H4 (cell line): Measurements from ENCODE around the gene STK24. TPM values are rescaled to one million over a fixed set of nuclear protein-coding genes. Genes with fewer than 3 reads are reported as not detected.

Source experiments
- DNase-seq: peaks from one replicate; pipeline ENCODE4 v3.0.0-alpha.2; 2015; ENCODE audit warnings: low spot score
- total RNA-seq: library from RNA; depleted of rRNA; stranded (reverse); fragments of >200 nt; shearing (Covaris generic); gene quantifications from 2 replicates; pipeline ENCODE4 v1.2.3, GENCODE V29; 2014

The STK24 gene
- total RNA-seq, 1 experiment from 2014 or later, result 57.3 TPM

- DNase-seq, result no peak
Observed at GRCh38 chr13:98511435-98511834, 65.5 kb downstream of the STK24 start.

- DNase-seq, result no peak
Observed at GRCh38 chr13:98510156-98510509, 66.8 kb downstream of the STK24 start.

GRCh38 chr13:98509271-98510155, 67.4 kb downstream of the STK24 start:
- DNase-seq, result peak; percentile 55

GRCh38 chr13:98508685-98509084, 68.2 kb downstream of the STK24 start:
- DNase-seq, result no peak

GRCh38 chr13:98508280-98508679, 68.6 kb downstream of the STK24 start:
- DNase-seq, result no peak

- DNase-seq, result no peak
Observed at GRCh38 chr13:98507282-98507797, 69.6 kb downstream of the STK24 start.

GRCh38 chr13:98506728-98507230, 70.1 kb downstream of the STK24 start:
- no peak for DNase-seq

- DNase-seq, result no peak
Observed at GRCh38 chr13:98506322-98506721, 70.6 kb downstream of the STK24 start.

GRCh38 chr13:98505217-98505616, 71.7 kb downstream of the STK24 start:
- no peak for DNase-seq

- no peak for DNase-seq
Observed at GRCh38 chr13:98504371-98504963, 72.4 kb downstream of the STK24 start.

GRCh38 chr13:98504029-98504351, 72.9 kb downstream of the STK24 start:
- DNase-seq, result no peak

- DNase-seq, result no peak
Observed at GRCh38 chr13:98503175-98504028, 73.5 kb downstream of the STK24 start.

- no peak for DNase-seq
Observed at GRCh38 chr13:98500963-98501421, 75.9 kb downstream of the STK24 start.

- DNase-seq, result no peak
Observed at GRCh38 chr13:98496966-98497365, 79.9 kb downstream of the STK24 start.

- DNase-seq, result no peak
Observed at GRCh38 chr13:98496479-98496791, 80.5 kb downstream of the STK24 start.

- DNase-seq, result peak; percentile 58
Observed at GRCh38 chr13:98495627-98496478, 81.1 kb downstream of the STK24 start.

GRCh38 chr13:98494769-98495168, 82.1 kb downstream of the STK24 start:
- DNase-seq, result no peak

- no peak for DNase-seq
Observed at GRCh38 chr13:98493042-98493712, 83.7 kb downstream of the STK24 start.

- no peak for DNase-seq
Observed at GRCh38 chr13:98492335-98493041, 84.4 kb downstream of the STK24 start.

GRCh38 chr13:98490866-98491265, 86.0 kb downstream of the STK24 start:
- DNase-seq, result no peak
